Neural progenitor cell (in vitro differentiated cells): Measurements from ENCODE around the gene PLEKHH2.

Source experiments
- EZH2 ChIP-seq: fragments of 200-600 bp; sonication (generic); IDR thresholded peaks from 2 replicates; pipeline ENCODE4 v1.6.1; 2017; ENCODE audit warnings: antibody characterized with exemption, mild to moderate bottlenecking, moderate library complexity
- EZH2phosphoT487 ChIP-seq: fragments of 200-600 bp; sonication (generic); IDR thresholded peaks from 2 replicates; pipeline ENCODE4 v1.6.1; 2017; ENCODE audit warnings: antibody characterized with exemption
- TF ChIP-seq, protein P1 (sequence below): fragments of 200-600 bp; sonication (generic); IDR thresholded peaks from 2 replicates; pipeline ENCODE4 v1.5.1; 2017; ENCODE audit warnings: antibody characterized with exemption, mild to moderate bottlenecking

DNA sequence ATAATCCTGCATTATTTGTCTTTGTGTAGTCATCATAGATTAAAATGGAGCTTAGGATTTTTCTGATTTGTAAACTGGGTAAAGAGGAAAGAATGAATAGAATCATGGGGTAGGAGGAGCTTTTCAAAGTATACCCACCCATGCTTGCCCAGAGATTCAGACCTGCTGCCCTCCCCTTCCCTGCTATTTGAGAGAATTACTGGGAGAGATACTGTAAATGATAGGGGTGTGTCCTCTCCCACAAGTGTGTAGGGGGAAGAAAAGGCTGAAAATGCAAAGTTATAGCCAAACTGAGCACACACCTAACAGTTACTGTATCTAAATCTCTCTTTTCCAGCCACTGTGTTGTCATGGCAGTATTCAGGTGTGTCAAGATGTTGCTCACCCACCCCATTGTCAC lies 115.2 kb downstream of the PLEKHH2 start:
- TF ChIP-seq EZH2phosphoT487 = no peak
- TF ChIP-seq, protein P1, sequence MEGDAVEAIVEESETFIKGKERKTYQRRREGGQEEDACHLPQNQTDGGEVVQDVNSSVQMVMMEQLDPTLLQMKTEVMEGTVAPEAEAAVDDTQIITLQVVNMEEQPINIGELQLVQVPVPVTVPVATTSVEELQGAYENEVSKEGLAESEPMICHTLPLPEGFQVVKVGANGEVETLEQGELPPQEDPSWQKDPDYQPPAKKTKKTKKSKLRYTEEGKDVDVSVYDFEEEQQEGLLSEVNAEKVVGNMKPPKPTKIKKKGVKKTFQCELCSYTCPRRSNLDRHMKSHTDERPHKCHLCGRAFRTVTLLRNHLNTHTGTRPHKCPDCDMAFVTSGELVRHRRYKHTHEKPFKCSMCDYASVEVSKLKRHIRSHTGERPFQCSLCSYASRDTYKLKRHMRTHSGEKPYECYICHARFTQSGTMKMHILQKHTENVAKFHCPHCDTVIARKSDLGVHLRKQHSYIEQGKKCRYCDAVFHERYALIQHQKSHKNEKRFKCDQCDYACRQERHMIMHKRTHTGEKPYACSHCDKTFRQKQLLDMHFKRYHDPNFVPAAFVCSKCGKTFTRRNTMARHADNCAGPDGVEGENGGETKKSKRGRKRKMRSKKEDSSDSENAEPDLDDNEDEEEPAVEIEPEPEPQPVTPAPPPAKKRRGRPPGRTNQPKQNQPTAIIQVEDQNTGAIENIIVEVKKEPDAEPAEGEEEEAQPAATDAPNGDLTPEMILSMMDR = no peak
- TF ChIP-seq EZH2 = no peak
